ENCODE results near the gene TWNK.
"Not testable (repeated sequence)": the region's sequence is repeated elsewhere in the genome, so short reads cannot be mapped to it uniquely, and the experiment has no call there.

Gene TWNK

GRCh38 chr10:100972904-100973535 is 14.3 kb upstream of the TWNK start:
- no peak for DNase-seq (ENCODE audit: low read depth in 2 of 3, low spot score in 1 of 3)

GRCh38 chr10:100975397-100975796 is 11.9 kb upstream of the TWNK start:
- not testable (repeated sequence) for DNase-seq (ENCODE audit: low read depth in 2 of 3, low spot score in 1 of 3)

GRCh38 chr10:100976906-100977305 is 10.4 kb upstream of the TWNK start:
- no peak for DNase-seq (ENCODE audit: low read depth in 2 of 3, low spot score in 1 of 3)

GRCh38 chr10:100977436-100977835 is 9.9 kb upstream of the TWNK start:
- DNase-seq (ENCODE audit: low read depth in 2 of 3, low spot score in 1 of 3) = no peak

GRCh38 chr10:100978121-100978900 is 9.0 kb upstream of the TWNK start:
- no peak for DNase-seq (ENCODE audit: low read depth in 2 of 3, low spot score in 1 of 3)

- no peak for DNase-seq (ENCODE audit: low read depth in 2 of 3, low spot score in 1 of 3)
Observed at GRCh38 chr10:100978901-100979195, 8.5 kb upstream of the TWNK start.

- no peak for DNase-seq (ENCODE audit: low read depth in 2 of 3, low spot score in 1 of 3)
Observed at GRCh38 chr10:100979791-100980272, 7.5 kb upstream of the TWNK start.

- no peak for DNase-seq (ENCODE audit: low read depth in 2 of 3, low spot score in 1 of 3)
Observed at GRCh38 chr10:100980311-100980710, 7.0 kb upstream of the TWNK start.

GRCh38 chr10:100980711-100981110 is 6.6 kb upstream of the TWNK start:
- no peak for DNase-seq (ENCODE audit: low read depth in 2 of 3, low spot score in 1 of 3)

GRCh38 chr10:100981178-100981772 is 6.1 kb upstream of the TWNK start:
- DNase-seq (ENCODE audit: low read depth in 2 of 3, low spot score in 1 of 3) = no peak

- DNase-seq (ENCODE audit: low read depth in 2 of 3, low spot score in 1 of 3) = no peak
Observed at GRCh38 chr10:100982916-100983830, 4.2 kb upstream of the TWNK start.

GRCh38 chr10:100983868-100984671 is 3.3 kb upstream of the TWNK start:
- no peak for DNase-seq (ENCODE audit: low read depth in 2 of 3, low spot score in 1 of 3)

GRCh38 chr10:100984672-100985177 is 2.6 kb upstream of the TWNK start:
- no peak for DNase-seq (ENCODE audit: low read depth in 2 of 3, low spot score in 1 of 3)

- DNase-seq (ENCODE audit: low read depth in 2 of 3, low spot score in 1 of 3) = no peak
Observed at GRCh38 chr10:100985336-100985735, 2.0 kb upstream of the TWNK start.

GRCh38 chr10:100986623-100986951 is 756 bp upstream of the TWNK start:
- no peak for DNase-seq (ENCODE audit: low read depth in 2 of 3, low spot score in 1 of 3)

- no peak for DNase-seq (ENCODE audit: low read depth in 2 of 3, low spot score in 1 of 3)
Observed at GRCh38 chr10:100987685-100988049, 324 bp downstream of the TWNK start.

- DNase-seq (ENCODE audit: low read depth in 2 of 3, low spot score in 1 of 3) = no peak
Observed at GRCh38 chr10:100988166-100988565, 823 bp downstream of the TWNK start.

- no peak for DNase-seq (ENCODE audit: low read depth in 2 of 3, low spot score in 1 of 3)
Observed at GRCh38 chr10:100989088-100989487, 1.7 kb downstream of the TWNK start.

- DNase-seq (ENCODE audit: low read depth in 2 of 3, low spot score in 1 of 3) = no peak
Observed at GRCh38 chr10:100993986-100994708, 6.8 kb downstream of the TWNK start.

GRCh38 chr10:100995181-100995580 is 7.8 kb downstream of the TWNK start:
- DNase-seq (ENCODE audit: low read depth in 2 of 3, low spot score in 1 of 3) = no peak
